HUDEP-2 (cell line): ENCODE results near the gene RNF40.
"Not testable (repeated sequence)": the region's sequence is repeated elsewhere in the genome, so short reads cannot be mapped to it uniquely, and the experiment has no call there.

Experiments
- DNase-seq, 76 experiments: peaks; one replicate each; lab custom pipeline; 2025; ENCODE audit not compliant: unreplicated experiment in 76 of 76; lab: John Stamatoyannopoulos, UW

RNF40 gene

GRCh38 chr16:30780549-30780948 is 18.4 kb downstream of the RNF40 start:
- DNase-seq = no peak

GRCh38 chr16:30782486-30783279 is 20.6 kb downstream of the RNF40 start:
- DNase-seq = no peak

- DNase-seq = no peak
These were observed 21.4 kb downstream of the RNF40 start for GRCh38 chr16:30783280-30784109.

GRCh38 chr16:30784215-30784614 is 22.1 kb downstream of the RNF40 start:
- DNase-seq = no peak

- no peak for DNase-seq
These were observed 23.3 kb downstream of the RNF40 start for GRCh38 chr16:30785126-30786106.

GRCh38 chr16:30786115-30786935 is 24.2 kb downstream of the RNF40 start:
- DNase-seq = peak in 6 of 76 experiments; percentile 5 to 27 (median 14)

GRCh38 chr16:30786936-30787612 is 25.0 kb downstream of the RNF40 start, which contains the start of gene ZNF629:
ZNF629 (minus strand) TSS chr16:30787205; CDS start chr16:30784482, 2,723 bp downstream.
- peak in 34 of 76 experiments; percentile 6 to 50 (median 27) for DNase-seq

DNA sequence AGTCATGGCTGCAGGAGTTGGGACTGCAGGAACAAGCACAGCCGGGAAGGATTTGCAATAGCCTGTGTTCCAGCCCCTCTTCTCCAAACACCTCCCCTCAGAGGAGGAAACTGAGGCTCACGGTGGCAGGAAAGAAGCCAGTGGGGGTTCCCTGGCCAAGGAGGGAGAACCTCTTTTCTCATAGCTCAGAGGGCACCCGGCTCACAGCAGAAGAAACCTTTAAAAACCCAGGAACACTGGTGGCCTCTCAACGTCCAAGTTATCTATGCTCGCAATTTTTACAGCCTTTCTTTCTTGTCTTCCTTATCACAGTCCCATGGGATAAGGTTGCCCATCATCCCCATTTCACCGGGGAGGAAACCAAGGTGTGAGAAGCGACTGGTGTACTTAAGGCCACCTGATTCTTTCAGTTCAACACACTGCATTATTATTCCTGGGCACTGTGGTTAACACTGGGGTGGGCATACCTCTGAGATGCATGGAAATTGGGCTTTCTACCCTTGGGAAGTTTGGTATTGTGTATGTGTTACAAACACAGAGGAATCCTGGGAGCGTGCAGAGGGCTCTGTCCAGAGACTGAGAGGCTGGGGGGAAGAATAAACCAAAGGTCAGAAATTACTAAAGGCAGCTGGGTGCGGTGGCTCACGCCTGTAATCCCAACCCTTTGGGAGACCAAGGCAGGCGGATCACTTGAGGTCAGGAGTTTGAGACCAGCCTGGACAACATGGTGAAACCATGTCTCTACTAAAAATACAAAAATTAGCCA is 25.7 kb downstream of the RNF40 start:
- no peak for DNase-seq

GRCh38 chr16:30793508-30794069 is 31.5 kb downstream of the RNF40 start:
- DNase-seq = no peak

GRCh38 chr16:30794634-30795033 is 32.5 kb downstream of the RNF40 start:
- DNase-seq = no peak

DNA sequence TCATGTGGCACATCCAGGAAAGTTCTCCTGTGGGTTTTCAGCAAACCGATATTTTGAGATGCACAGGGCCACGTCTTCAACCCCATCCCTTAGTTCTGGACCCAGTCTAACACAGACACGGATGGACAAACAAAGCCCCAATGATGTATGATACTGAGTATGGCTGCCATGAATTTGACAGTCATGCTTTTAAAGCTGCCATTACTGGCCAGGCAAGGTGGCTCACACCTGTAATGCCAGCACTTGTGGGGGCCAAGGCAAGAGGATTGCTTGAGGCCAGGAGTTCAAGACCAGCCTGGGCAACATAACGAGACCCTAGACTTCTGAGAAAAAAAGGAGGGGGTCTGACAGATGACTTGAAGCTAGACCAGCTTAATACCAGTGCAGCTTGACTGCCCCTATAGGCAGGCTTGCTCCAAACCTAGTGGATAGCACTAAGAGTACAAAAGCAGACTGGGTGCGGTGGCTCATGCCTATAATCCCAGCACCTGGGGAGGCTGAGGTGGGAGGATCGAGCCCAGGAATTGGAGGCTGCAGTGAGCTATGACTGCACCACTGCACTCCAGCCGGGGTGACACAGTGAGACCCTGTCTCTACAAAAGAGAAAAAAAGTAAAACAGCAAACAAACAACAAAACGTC is 35.7 kb downstream of the RNF40 start:
- peak in 4 of 76 experiments; percentile 3 to 22 (median 6) for DNase-seq

DNA sequence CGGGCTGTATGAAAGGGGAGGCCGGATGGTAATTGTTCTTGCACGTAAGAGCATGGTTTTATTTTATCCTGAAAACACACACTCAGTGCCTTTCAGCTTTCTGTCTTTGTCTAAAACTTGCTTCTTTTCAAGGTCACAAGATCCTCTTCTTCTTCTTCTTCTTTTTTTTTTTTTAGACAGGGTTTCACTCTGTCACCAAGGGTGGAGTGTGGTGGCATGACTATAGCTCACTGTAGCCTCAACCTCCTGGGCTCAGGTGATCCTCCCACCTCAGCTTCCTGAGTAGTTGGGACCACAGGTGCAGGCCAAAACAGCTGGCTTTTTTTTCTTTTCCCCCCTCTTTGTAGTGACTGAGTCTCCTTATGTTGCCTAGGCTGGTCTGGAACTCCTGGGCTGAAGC is 40.8 kb downstream of the RNF40 start:
- DNase-seq = no peak

DNA sequence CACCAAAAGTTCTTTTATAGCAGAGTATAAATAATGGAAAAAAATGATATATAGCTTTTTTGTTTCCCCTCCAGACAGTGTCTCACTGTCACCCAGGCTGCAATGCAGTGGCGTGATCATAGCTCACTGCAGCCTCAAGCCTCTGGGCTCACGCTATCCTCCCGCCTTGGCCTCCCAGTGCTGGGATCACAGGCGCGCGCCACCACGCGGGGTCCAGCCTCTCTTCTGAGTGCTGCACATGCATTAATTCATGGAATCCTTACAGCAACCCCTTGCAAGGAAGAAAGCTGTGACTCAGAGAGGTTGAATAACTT is 42.9 kb downstream of the RNF40 start:
- peak in 1 of 76 experiments; percentile 30 for DNase-seq

GRCh38 chr16:30805370-30806169 is 43.4 kb downstream of the RNF40 start:
- peak in 52 of 76 experiments; percentile 10 to 89 (median 42) for DNase-seq

GRCh38 chr16:30808146-30808545 is 46.0 kb downstream of the RNF40 start:
- no peak for DNase-seq

- DNase-seq = not testable (repeated sequence)
These were observed 46.8 kb downstream of the RNF40 start for GRCh38 chr16:30808890-30809426.

GRCh38 chr16:30809675-30810074 is 47.6 kb downstream of the RNF40 start:
- not testable (repeated sequence) for DNase-seq
